Activated CD8-positive, alpha-beta memory T cell treated with anti-CD3 and anti-CD28 coated beads, Interleukin-2, amount 10 ng/mL, durations not matched to agents 7 days and 5 days (primary cell): ENCODE results near the gene RALB. TPM values are rescaled to one million over a fixed set of nuclear protein-coding genes. Genes with fewer than 3 reads are reported as not detected.
"Not testable (repeated sequence)": the region's sequence is repeated elsewhere in the genome, so short reads cannot be mapped to it uniquely, and the experiment has no call there.

Experiments used
- ATAC-seq: fragments of 150-1000 bp; cut with Tn5 transposase; one replicate; pipeline ENCODE4 v1.10.0; 2021; ENCODE audit warnings: moderate library complexity
- CTCF ChIA-PET: fragments of 350-600 bp; sonication (Branson Sonifier 250); formaldehyde crosslinking; loops from one replicate; lab custom pipeline; 2021; ENCODE audit warnings: antibody characterized with exemption; lab: Charles Lee
- DNase-seq: peaks from one replicate; pipeline ENCODE4 v3.0.0-alpha.2; 2020
- H3K27ac Mint-ChIP-seq: one replicate; pipeline ENCODE4 v1.8.0; 2021; ENCODE audit warnings: mild to moderate bottlenecking, mixed read lengths
- H3K27me3 Mint-ChIP-seq: one replicate; pipeline ENCODE4 v1.8.0; 2021; ENCODE audit warnings: mixed read lengths
- H3K36me3 Mint-ChIP-seq: one replicate; pipeline ENCODE4 v1.8.0; 2021; ENCODE audit warnings: mild to moderate bottlenecking, mixed read lengths
- H3K4me1 Mint-ChIP-seq: one replicate; pipeline ENCODE4 v1.8.0; 2021; ENCODE audit warnings: mixed read lengths
- H3K4me3 Mint-ChIP-seq: one replicate; pipeline ENCODE4 v1.8.0; 2021; ENCODE audit warnings: mild to moderate bottlenecking, moderate library complexity, mixed read lengths
- H3K9me3 Mint-ChIP-seq: one replicate; pipeline ENCODE4 v1.8.0; 2022; ENCODE audit warnings: low read depth, mixed read lengths
- total RNA-seq, 2 experiments: library from RNA; stranded (reverse); gene quantifications; one replicate each; pipeline ENCODE4 v1.2.3, GENCODE V29; 2021

The RALB gene
- total RNA-seq, 2 experiments from 2014 or later: 36.7 to 41.8 TPM

DNA sequence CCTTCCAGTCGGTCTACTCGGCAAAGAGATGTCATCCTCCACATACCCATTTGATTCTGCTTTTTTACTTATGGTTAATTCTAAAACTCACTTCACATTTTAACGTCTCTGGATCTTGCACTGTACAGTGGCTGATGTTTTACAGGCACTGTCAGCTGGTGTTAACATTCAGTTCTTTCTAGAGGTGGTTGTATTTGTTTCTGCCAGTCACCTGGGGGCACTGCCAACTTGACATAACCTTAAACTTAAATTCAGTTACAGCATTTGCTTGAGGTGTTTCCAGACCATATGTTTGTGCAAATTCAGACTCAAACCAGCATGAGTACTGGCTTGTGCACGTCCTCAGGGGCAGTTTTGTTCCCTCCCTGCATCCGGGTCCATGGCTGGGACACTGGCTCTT lies 24.1 kb upstream of the RALB start:
- DNase-seq: no peak
- no peaks in the 10 kb centered on the region for H3K27me3 Mint-ChIP-seq
- H3K4me3 Mint-ChIP-seq: no peak overlapping the region
- H3K36me3 Mint-ChIP-seq: peaks cover 47% of the 10 kb centered on the region
- H3K27ac Mint-ChIP-seq: peak overlapping the region; percentile 54
- no peak for ATAC-seq
- peaks cover 76% of the 10 kb centered on the region for H3K4me1 Mint-ChIP-seq
- CTCF ChIA-PET: interaction anchor here (1.0 to 1.5 kb wide), 4 partner anchors 9 to 85 kb away, joined by 3 to 7 read pairs (median 4); no protein-coding TSS in a partner anchor
- no peaks in the 10 kb centered on the region for H3K9me3 Mint-ChIP-seq

DNA sequence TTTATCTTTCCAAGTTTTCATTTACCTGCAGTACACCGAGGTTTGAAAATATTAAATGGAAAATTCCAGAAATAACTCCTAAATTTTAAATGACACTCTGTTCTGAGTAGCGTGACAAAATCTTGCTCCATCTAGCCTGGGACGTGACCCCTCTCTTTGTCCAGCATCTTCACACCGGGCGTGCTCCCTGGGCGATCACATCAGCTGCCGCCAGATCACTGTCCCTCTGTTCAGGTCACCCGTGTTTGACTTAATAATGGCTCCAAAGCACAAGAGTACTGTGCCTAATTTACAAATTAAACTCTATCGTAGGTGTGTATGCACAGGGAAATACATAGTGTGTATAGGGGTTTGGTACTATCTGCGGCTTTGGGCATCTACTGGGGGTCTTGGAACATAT lies 23.3 kb upstream of the RALB start:
- Mint-ChIP-seq H3K4me3 (peak overlapping the region; percentile 31), H3K27me3 (no peaks in the 10 kb centered on the region), H3K4me1 (peaks cover 72% of the 10 kb centered on the region), H3K9me3 (no peaks in the 10 kb centered on the region), H3K36me3 (peaks cover 47% of the 10 kb centered on the region), H3K27ac (peak overlapping the region; percentile 61)
- ATAC-seq (no peak), DNase-seq (no peak)
- CTCF ChIA-PET: interaction anchor here (0.6 to 3.9 kb wide), 3 partner anchors 33 to 84 kb away, joined by 3 to 29 read pairs (median 4); no protein-coding TSS in a partner anchor

DNA sequence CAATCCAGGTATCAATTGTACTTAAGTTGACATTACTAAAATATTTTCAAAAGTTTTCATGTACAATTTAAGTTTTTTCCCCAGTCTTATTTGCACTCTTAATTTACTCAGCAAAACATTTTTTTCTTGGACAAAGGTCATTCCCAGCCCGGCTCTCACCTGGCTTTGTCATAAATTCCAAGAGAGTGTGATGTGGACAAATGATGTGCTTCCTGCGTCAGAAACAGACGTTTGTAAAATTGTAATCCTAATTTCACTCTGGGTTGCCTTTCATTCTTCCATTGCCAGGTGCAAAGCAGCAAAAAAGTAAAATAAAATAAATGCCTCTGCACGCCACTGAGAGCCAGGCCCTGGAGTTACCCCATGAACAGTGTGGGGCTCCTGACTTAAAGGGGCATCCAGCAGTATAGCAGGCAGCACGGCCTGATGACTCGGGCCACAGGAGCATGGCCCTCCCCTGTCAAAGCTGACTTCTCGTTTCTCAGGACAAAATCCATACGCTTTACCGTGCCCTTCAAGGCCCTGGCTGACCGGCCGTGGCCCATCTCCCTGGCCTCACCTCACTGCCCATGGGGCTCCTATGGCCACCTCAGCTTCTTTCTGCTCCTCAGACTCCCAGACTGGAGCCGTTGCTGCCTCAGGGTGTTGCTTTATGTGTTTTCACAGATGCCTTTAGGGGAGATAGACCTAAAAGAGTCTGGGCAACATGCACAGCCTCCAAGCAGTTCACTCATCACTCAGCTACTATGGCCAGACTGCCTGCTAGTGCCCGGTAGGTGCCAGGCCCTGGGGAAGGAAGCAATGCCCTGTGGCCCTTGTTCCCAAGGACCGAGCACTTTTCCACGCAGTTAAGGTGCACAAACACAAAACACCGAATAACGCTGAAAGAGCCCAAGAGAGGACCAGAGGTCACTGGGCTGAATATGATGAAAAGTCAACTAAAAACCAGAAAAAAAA lies 21.9 kb upstream of the RALB start:
- CTCF ChIA-PET: interaction anchor here (1.0 to 4.9 kb wide), 9 partner anchors 9 to 84 kb away, joined by 3 to 29 read pairs (median 5); partner anchors contain the start of gene RALB
- peak overlapping the region; percentile 98 for H3K27ac Mint-ChIP-seq
- peaks cover 47% of the 10 kb centered on the region for H3K36me3 Mint-ChIP-seq
- H3K4me3 Mint-ChIP-seq: peak overlapping the region; percentile 97
- no peaks in the 10 kb centered on the region for H3K27me3 Mint-ChIP-seq
- ATAC-seq (no peak), DNase-seq (no peak)
- peaks cover 60% of the 10 kb centered on the region for H3K4me1 Mint-ChIP-seq
- no peaks in the 10 kb centered on the region for H3K9me3 Mint-ChIP-seq

DNA sequence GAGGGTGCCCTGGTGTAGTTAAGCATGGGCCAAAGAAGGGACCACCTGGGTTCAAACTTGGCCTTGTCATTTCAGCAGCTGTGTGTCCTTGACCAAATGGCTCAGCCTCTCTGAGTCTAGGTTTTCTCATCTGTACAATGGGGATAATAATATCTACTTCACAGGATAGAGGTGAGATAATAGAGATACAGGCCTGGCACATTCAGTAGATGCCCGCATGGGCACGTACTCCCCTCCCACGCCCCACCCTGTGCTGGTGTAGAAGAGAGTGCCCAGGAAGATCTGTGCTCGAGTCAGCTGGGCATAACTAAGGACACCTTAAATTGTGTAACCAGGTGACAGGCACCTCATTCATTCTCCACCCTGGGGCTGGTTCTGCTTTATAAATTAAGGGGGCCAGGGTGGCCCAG lies 21.1 kb upstream of the RALB start:
- peaks cover 41% of the 10 kb centered on the region for H3K36me3 Mint-ChIP-seq
- no peak for DNase-seq
- ATAC-seq: peak; percentile 27
- peak overlapping the region; percentile 98 for H3K27ac Mint-ChIP-seq
- peak overlapping the region; percentile 97 for H3K4me3 Mint-ChIP-seq
- H3K27me3 Mint-ChIP-seq: no peaks in the 10 kb centered on the region
- no peaks in the 10 kb centered on the region for H3K9me3 Mint-ChIP-seq
- H3K4me1 Mint-ChIP-seq: peaks cover 52% of the 10 kb centered on the region
- CTCF ChIA-PET: interaction anchor here (0.7 to 4.9 kb wide), 11 partner anchors 10 to 81 kb away, joined by 3 to 29 read pairs (median 4); partner anchors contain the start of gene RALB

DNA sequence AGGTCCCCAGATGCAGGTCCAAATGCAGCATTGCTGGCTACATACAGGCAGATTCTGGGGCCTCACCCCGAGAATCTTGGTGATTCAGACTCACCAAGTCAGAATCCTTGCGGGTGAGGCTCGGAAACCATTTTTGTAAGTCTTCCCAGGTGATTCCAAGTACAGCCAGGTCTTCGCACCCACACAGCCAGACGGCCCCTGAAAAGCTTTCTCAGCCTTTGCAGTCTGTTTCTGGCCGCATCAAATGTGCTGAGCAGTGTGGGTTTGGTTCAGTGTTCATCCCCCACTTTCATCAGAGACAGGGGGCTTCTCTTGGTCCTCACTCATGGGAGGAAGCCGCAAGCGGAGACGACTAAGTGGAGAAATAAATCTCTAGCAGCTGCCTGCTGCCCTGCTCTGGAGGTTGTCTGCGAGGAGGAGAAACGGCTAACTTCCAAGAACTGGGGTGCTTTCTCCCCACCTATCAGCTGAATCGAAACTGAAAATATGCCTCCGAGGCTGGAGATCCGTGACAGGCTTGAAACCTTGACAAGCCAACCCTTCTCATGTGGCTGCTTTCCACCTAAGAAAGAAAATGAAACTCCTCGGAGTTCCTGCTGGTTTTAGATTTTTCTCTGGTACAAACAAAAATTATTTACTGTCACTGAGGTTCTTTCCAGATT lies 20.5 kb upstream of the RALB start:
- Mint-ChIP-seq H3K27me3 (no peaks in the 10 kb centered on the region), H3K4me3 (peak overlapping the region; percentile 97), H3K36me3 (peaks cover 40% of the 10 kb centered on the region), H3K9me3 (no peaks in the 10 kb centered on the region), H3K27ac (peak overlapping the region; percentile 98), H3K4me1 (peaks cover 48% of the 10 kb centered on the region)
- DNase-seq (peak; percentile 93), ATAC-seq (peak; percentile 93)
- CTCF ChIA-PET: interaction anchor here (0.7 to 4.9 kb wide), 13 partner anchors 9 to 81 kb away, joined by 3 to 29 read pairs (median 4); partner anchors contain the start of genes RALB and TMEM185B

DNA sequence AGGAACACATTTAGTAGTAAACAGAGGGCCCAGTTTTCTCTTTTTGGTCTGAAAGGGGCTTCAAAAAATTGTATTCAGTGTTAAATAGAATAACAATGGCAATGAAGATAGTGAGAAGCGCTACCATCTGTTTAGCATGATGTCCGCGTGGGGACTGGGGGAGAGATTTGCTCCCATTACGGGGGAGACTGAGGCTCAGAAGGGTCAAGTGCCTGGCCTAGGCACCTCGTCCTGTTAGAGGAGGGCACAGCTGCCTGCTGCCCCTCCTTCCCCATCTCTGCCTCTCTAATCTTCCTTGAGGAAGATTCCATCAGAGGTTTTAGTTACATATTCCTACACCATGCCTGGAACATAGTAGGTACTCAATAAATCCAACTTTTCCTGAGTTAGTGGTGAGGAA lies 19.4 kb upstream of the RALB start:
- no peak for ATAC-seq
- Mint-ChIP-seq H3K27me3 (no peaks in the 10 kb centered on the region), H3K4me3 (peak overlapping the region; percentile 97), H3K36me3 (peaks cover 32% of the 10 kb centered on the region), H3K9me3 (no peaks in the 10 kb centered on the region), H3K27ac (peak overlapping the region; percentile 98), H3K4me1 (peaks cover 41% of the 10 kb centered on the region)
- no peak for DNase-seq
- CTCF ChIA-PET: interaction anchor here (1.4 to 4.9 kb wide), 4 partner anchors 19 to 80 kb away, joined by 3 to 29 read pairs (median 14); partner anchors contain the start of gene RALB

DNA sequence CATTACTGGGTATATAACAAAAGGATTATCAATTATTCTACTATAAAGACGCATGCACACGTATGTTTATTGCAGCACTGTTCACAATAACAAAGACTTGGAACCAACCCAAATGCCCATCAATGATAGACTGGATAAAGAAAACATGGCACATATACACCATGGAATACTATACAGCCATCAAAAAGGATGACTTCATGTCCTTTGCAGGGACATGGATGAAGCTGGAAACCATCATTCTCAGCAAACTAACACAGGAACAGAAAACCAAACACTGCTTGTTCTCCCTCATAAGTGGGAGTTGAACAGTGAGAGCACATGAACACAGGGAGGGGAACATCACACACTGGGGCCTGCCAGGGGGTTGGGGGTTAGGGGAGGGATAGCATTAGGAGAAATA lies 17.5 kb upstream of the RALB start:
- not testable (repeated sequence) for H3K4me3 Mint-ChIP-seq, H3K27me3 Mint-ChIP-seq, H3K9me3 Mint-ChIP-seq, DNase-seq, H3K27ac Mint-ChIP-seq, ATAC-seq
- H3K4me1 Mint-ChIP-seq: peaks cover 24% of the 10 kb centered on the region
- CTCF ChIA-PET: interaction anchor here (0.8 to 4.9 kb wide), 2 partner anchors 17 to 78 kb away, joined by 3 to 24 read pairs; partner anchors contain the start of gene RALB
- H3K36me3 Mint-ChIP-seq: peaks cover 17% of the 10 kb centered on the region

DNA sequence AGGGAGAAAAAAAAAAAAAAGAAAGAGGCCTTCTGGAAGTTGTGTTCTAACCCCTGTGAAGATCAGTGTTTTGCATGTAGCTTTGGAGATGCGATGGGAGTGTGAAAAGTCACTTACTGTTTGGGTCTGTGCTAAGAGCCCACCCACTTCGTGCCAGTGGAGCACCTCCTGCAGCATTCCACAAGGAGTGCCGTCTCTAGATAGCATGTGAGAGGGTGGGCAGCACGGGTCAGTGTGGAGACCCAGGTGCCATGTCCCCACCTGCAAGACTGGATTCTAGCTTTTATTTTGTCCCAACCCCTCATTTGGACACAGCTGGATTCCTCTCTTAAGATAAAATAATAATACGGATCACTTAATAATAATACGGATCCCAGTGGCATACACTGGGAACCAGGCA lies 17.0 kb upstream of the RALB start:
- CTCF ChIA-PET: interaction anchor here (0.8 to 1.5 kb wide), 3 partner anchors 17 to 77 kb away, joined by 3 to 8 read pairs (median 3); partner anchors contain the start of gene RALB
- Mint-ChIP-seq H3K9me3 (no peaks in the 10 kb centered on the region), H3K27me3 (no peaks in the 10 kb centered on the region), H3K27ac (no peak overlapping the region), H3K36me3 (peaks cover 14% of the 10 kb centered on the region), H3K4me1 (peaks cover 21% of the 10 kb centered on the region), H3K4me3 (no peak overlapping the region)
- peak; percentile 23 for DNase-seq
- no peak for ATAC-seq

DNA sequence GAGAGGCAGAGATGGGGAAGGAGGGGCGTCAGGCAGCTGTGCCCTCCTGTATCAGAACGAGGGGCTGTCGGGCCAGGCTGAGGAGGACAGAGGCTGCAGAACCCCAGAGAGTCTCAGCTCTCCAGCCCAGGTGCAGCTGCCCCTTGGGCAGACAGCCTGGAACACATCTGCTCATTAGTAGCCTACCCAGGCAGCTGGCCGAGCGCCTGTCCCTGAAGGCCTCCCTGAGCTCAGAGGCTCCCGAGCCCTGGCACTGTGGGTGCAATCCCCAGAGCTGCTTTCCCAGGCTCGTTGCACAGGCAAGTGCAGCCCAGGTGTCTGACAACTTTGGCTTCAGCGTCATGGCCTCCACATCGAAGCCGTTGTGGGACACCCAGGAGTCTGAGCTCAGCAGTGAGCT lies 16.3 kb upstream of the RALB start:
- Mint-ChIP-seq H3K36me3 (peaks cover 7% of the 10 kb centered on the region), H3K27ac (no peak overlapping the region), H3K4me1 (peaks cover 18% of the 10 kb centered on the region), H3K9me3 (no peaks in the 10 kb centered on the region), H3K27me3 (no peaks in the 10 kb centered on the region), H3K4me3 (no peak overlapping the region)
- CTCF ChIA-PET: interaction anchor here (1.0 to 1.5 kb wide), 2 partner anchors 16 to 49 kb away, joined by 3 to 8 read pairs; partner anchors contain the start of gene RALB
- no peak for DNase-seq
- no peak for ATAC-seq

DNA sequence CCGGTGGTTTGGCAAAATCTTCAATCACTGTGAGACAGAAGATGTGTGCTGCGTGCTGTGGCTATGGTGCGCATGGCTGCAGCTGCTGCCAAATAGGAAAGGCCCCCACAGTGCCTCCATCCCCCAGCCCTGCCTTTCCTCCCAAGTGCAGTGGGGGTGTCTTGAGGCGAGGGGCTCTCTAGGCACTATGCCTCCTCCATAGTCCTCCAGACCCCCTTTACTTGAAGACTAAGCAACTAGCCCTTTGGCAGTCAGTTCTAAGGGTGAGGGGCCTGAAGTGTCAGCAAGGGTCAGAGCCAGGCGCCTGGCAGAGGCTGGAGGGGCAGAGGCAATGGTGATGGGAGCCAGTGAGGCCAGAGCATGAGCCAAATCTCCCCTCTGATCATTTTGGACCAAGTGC lies 15.9 kb upstream of the RALB start:
- no peak overlapping the region for H3K4me3 Mint-ChIP-seq
- no peak overlapping the region for H3K27ac Mint-ChIP-seq
- H3K4me1 Mint-ChIP-seq: peaks cover 18% of the 10 kb centered on the region
- DNase-seq: no peak
- ATAC-seq: no peak
- H3K36me3 Mint-ChIP-seq: peaks cover 3% of the 10 kb centered on the region
- no peaks in the 10 kb centered on the region for H3K9me3 Mint-ChIP-seq
- CTCF ChIA-PET: interaction anchor here (1.0 to 1.5 kb wide), 2 partner anchors 16 to 49 kb away, joined by 3 to 8 read pairs; partner anchors contain the start of gene RALB
- H3K27me3 Mint-ChIP-seq: no peaks in the 10 kb centered on the region

DNA sequence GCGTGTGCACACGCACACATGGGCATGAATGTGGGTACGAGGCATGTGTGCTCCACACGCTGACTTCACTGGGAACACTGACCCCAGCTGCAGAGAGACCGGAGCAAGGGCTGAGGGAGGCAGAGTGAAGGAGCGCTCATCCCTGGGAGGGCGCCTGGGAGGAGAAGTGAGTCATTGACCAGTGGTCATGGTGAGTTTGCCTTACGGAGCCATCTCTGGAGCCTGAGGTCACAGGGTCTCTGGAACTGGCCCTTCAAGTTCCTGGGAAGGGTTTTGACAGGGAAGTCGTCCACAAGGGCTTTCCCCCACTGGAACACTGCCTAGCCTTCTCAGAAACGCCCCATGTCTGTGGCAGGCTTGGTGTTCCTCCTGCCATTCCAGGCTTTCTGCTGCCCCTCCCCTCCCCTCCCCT lies 15.2 kb upstream of the RALB start:
- no peak overlapping the region for H3K27ac Mint-ChIP-seq
- H3K4me3 Mint-ChIP-seq: no peak overlapping the region
- H3K36me3 Mint-ChIP-seq: no peaks in the 10 kb centered on the region
- H3K9me3 Mint-ChIP-seq: no peaks in the 10 kb centered on the region
- DNase-seq (no peak), ATAC-seq (no peak)
- H3K27me3 Mint-ChIP-seq: no peaks in the 10 kb centered on the region
- peaks cover 18% of the 10 kb centered on the region for H3K4me1 Mint-ChIP-seq
- CTCF ChIA-PET: no interaction called here

DNA sequence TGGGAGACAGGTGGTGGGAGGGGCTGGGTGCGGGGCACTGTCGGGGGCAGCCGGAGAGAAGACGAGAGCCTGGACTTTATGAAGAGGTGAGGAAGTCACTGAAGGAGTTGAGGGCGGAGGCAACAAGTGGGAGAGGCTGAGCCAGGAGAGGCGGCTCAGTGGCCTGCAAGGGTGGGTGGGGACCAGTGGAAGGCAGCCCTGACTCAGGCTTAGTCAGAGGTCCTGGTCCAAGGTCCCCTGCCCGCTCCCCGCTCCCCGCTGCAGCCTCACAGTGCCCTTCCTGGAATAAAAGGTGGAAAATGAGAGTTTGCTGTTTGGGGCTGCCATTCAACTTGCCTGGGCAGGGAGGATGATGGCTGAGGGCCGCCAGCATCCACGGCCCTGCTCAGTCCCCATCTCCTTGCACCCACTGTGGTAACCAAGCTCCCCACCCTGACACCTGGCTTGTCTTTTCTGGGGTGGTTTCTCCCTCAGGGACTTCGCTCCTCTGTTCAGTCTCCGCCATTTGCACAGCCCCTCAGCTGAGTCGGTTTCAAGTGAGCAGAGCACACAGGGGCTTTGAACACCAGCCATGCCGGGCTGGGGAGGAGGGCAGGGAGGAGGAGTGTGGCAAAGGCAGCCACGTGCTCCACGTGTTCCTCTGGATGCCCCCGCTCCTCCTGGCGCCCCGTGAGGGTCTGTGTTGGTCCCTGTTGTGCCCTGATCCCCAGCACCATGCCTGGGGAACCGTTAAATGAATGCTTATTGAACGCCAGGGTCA lies 13.7 kb upstream of the RALB start:
- CTCF ChIA-PET: no interaction called here
- peaks cover 5% of the 10 kb centered on the region for H3K9me3 Mint-ChIP-seq
- ATAC-seq: no peak
- no peak overlapping the region for H3K27ac Mint-ChIP-seq
- H3K4me1 Mint-ChIP-seq: peaks cover 8% of the 10 kb centered on the region
- no peak for DNase-seq
- H3K4me3 Mint-ChIP-seq: no peak overlapping the region
- H3K36me3 Mint-ChIP-seq: no peaks in the 10 kb centered on the region
- H3K27me3 Mint-ChIP-seq: no peaks in the 10 kb centered on the region
